Neutrophil (primary cell): ENCODE data around the gene CCT4.

ENCODE experiments used
- H3K27ac ChIP-seq: fragments of 200-600 bp; sonication (generic); 2 replicates; pipeline ENCODE4 v1.5.1; 2016; ENCODE audit warnings: mild to moderate bottlenecking, moderate library complexity
- H3K27me3 ChIP-seq: fragments of 200-600 bp; sonication (generic); 2 replicates; pipeline ENCODE4 v1.6.0; 2016; ENCODE audit warnings: mild to moderate bottlenecking
- H3K36me3 ChIP-seq: fragments of 200-600 bp; sonication (generic); 2 replicates; pipeline ENCODE4 v1.5.1; 2017
- H3K4me1 ChIP-seq, 2 experiments: fragments of 200-600 bp in 1 of 2; sonication (generic) in 1 of 2; 1 replicate in 1 of 2; 2 replicates in 1 of 2; pipeline versions ENCODE4 v1.5.1 to v1.6.1; 2013 to 2016; ENCODE audit warnings: low read depth in 1 of 2, low read length in 1 of 2, mild to moderate bottlenecking in 1 of 2, moderate library complexity in 1 of 2; ENCODE audit not compliant: control insufficient read depth in 1 of 2, insufficient read depth in 1 of 2
- H3K4me3 ChIP-seq, 2 experiments: fragments of 200-600 bp in 1 of 2; sonication (generic) in 1 of 2; 1 replicate in 1 of 2; 2 replicates in 1 of 2; pipeline ENCODE4 v1.5.1; 2013 to 2016; ENCODE audit warnings: low read depth in 1 of 2, low read length in 1 of 2, mild to moderate bottlenecking in 1 of 2, moderate library complexity in 1 of 2
- H3K9me3 ChIP-seq: fragments of 200-600 bp; sonication (generic); 2 replicates; pipeline ENCODE4 v1.5.1; 2016
- TF ChIP-seq, protein P1 (sequence below): fragments of 200-600 bp; sonication (generic); IDR thresholded peaks from 2 replicates; pipeline ENCODE4 v1.5.1; 2016; ENCODE audit warnings: antibody characterized with exemption

Gene CCT4

DNA sequence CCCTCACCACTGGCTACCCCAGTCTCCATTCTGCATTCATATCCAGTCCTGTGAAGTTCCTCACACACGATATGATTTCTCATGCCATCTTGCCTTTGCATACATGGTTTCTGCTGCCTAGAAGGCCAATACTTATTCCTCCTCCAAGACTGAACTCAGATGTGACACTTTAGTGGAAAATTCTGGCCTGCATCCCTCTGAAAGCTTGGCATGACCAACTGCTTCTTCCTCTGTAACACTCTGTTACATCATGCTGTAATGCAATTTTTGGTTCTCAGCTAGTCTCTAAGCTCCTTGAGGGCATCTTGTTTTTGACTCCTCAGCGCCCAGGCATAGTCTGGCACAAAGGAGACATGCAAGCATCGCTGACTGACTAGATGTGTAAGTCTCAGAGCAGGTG lies 47.2 kb downstream of the CCT4 start:
- TF ChIP-seq, protein P1, sequence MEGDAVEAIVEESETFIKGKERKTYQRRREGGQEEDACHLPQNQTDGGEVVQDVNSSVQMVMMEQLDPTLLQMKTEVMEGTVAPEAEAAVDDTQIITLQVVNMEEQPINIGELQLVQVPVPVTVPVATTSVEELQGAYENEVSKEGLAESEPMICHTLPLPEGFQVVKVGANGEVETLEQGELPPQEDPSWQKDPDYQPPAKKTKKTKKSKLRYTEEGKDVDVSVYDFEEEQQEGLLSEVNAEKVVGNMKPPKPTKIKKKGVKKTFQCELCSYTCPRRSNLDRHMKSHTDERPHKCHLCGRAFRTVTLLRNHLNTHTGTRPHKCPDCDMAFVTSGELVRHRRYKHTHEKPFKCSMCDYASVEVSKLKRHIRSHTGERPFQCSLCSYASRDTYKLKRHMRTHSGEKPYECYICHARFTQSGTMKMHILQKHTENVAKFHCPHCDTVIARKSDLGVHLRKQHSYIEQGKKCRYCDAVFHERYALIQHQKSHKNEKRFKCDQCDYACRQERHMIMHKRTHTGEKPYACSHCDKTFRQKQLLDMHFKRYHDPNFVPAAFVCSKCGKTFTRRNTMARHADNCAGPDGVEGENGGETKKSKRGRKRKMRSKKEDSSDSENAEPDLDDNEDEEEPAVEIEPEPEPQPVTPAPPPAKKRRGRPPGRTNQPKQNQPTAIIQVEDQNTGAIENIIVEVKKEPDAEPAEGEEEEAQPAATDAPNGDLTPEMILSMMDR, result no peak

DNA sequence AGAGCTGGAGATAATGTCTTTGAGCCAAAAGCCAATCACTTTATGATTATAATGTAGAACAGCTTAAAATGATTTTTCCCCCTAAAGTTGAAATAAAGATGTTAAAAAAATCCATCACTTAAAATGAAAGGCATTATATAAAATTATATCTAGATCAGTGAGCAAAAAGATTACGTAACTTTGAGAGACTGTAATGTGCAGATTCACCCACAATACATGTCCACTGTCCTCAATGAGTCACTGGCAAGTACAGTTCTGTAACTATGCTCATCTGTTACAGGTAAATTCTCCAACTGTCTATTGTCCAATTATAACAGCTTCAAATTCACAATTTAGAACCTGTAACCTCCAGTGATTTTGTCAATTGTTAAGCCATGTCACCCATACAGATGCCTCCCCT lies 53.6 kb downstream of the CCT4 start:
- TF ChIP-seq, protein P1, result no peak

More for the DNA sequence above, 47.2 kb downstream of the CCT4 start:
- Histone ChIP-seq H3K27me3 (no peaks in the 10 kb centered on the region), H3K27ac (no peak overlapping the region), H3K9me3 (no peaks in the 10 kb centered on the region), H3K36me3 (no peaks in the 10 kb centered on the region), H3K4me3 (no peak overlapping the region), H3K4me1 (no peaks in the 10 kb centered on the region)

DNA sequence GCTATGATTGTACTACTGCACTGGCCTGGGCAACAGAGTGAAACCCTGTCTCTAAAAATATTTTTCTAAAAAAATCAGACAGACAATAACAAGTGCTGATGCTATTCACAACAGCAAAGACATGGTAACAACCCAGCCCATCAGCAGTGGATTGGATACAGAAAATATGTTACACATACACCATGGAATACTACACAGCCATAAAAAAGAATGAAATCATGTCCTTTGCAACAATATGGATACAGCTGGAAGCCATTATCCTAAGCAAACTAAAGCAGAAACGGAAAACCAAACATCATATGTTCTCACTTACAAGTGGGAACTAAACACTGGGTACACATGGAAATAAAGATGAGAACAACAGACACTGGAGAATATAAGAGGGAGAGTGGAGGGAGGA lies 54.5 kb downstream of the CCT4 start:
- Histone ChIP-seq H3K9me3 (no peaks in the 10 kb centered on the region), H3K36me3 (no peaks in the 10 kb centered on the region), H3K4me3 (no peak overlapping the region), H3K27ac (no peak overlapping the region), H3K4me1 (no peaks in the 10 kb centered on the region), H3K27me3 (no peaks in the 10 kb centered on the region)
- TF ChIP-seq, protein P1, result no peak

More for the DNA sequence above, 53.6 kb downstream of the CCT4 start:
- H3K36me3 ChIP-seq, result no peaks in the 10 kb centered on the region
- no peaks in the 10 kb centered on the region for H3K9me3 ChIP-seq
- no peak overlapping the region for H3K4me3 ChIP-seq
- H3K27me3 ChIP-seq, result no peaks in the 10 kb centered on the region
- H3K4me1 ChIP-seq, result no peaks in the 10 kb centered on the region
- H3K27ac ChIP-seq, result no peak overlapping the region

DNA sequence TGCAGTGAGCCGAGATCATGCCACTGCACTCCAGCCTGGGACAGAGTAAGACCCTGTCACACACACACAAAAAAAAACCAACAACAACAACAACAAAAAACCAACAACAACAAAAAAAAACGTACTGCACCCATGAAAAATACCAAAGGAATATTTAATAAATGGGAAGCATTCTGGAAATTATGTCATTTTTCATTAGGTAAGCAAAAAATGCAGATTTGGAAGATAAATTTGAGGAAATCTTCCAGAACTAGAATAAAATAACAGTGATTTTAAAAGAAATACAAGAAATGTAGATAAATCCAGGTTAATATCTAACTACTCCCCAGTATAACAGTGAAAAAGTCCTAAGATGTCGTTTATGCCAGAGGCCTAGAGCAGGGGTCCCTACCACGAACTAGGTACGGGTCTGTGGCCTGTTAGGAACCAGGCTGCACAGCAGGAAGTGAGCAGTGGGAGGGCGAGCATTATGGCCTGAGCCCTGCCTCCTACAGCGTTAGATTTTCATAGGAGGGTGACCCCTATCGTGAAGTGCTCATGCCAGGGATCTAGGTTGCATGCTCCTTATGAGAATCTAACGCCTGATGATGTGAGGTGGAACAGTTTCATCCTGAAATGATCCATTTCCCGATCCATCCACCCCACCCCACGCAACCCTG lies 56.1 kb downstream of the CCT4 start:
- TF ChIP-seq, protein P1, result no peak
- Histone ChIP-seq H3K4me3 (no peak overlapping the region), H3K9me3 (no peaks in the 10 kb centered on the region), H3K27me3 (no peaks in the 10 kb centered on the region), H3K27ac (no peak overlapping the region), H3K4me1 (no peaks in the 10 kb centered on the region), H3K36me3 (no peaks in the 10 kb centered on the region)

DNA sequence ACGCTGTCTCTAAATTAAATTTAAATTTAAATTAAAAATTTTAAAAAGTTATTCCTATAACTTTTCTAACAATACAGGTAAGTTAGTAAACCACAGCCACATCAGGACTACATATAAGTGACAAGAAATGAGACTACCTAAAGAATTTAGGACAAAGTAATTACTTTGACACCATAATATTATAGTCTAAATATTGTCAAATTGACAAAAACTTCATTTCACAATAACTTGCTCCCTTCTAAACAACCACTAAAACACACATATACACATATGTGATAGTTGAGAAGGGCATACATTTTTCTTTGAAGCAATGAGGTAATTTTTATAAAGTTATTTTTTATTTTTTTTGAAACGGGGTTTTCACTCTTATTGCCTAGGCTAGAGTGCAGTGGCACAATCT lies 66.2 kb downstream of the CCT4 start:
- TF ChIP-seq, protein P1, result no peak

More for the DNA sequence above, 66.2 kb downstream of the CCT4 start:
- Histone ChIP-seq H3K4me1 (no peaks in the 10 kb centered on the region), H3K4me3 (no peak overlapping the region), H3K9me3 (no peaks in the 10 kb centered on the region), H3K27ac (no peak overlapping the region), H3K27me3 (no peaks in the 10 kb centered on the region), H3K36me3 (no peaks in the 10 kb centered on the region)
